Measurements from ENCODE around the gene IRS1.

Gene IRS1

DNA sequence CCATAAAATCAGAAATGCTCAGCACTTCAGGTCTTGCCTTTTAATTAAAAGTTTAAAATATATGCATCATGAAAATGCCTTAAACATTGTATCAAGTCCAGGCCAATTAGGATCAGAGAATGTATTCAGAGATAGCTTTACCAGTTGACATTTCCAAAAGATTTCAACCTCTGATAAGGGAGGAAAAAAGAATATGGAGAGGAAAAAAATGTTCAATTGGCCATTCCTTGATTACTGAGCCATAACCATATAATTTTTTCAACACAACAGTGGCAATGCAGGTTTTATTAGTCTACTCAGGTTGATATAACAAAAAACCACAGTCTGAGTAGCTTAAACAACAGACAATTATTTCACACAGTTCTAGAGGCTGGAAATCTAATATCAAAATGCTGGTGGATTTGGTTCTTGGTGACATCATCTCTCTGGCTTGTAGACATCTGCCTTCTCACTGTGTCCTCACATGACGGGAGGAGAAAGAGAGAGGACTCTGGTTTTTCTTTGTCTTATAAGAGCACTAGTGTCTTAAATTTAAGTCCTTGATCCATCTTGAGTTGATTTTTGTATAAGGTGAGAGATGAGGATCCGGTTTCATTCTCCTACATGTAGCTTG lies 111.9 kb downstream of the IRS1 start:
- TF ChIP-seq, protein P1, sequence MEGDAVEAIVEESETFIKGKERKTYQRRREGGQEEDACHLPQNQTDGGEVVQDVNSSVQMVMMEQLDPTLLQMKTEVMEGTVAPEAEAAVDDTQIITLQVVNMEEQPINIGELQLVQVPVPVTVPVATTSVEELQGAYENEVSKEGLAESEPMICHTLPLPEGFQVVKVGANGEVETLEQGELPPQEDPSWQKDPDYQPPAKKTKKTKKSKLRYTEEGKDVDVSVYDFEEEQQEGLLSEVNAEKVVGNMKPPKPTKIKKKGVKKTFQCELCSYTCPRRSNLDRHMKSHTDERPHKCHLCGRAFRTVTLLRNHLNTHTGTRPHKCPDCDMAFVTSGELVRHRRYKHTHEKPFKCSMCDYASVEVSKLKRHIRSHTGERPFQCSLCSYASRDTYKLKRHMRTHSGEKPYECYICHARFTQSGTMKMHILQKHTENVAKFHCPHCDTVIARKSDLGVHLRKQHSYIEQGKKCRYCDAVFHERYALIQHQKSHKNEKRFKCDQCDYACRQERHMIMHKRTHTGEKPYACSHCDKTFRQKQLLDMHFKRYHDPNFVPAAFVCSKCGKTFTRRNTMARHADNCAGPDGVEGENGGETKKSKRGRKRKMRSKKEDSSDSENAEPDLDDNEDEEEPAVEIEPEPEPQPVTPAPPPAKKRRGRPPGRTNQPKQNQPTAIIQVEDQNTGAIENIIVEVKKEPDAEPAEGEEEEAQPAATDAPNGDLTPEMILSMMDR (IDR thresholded peaks at IDR 0.05; ENCODE audit: low read depth, low read length) = no peak
- H3K4me3 ChIP-seq (replicated peaks in 1 of 2; ENCODE audit: low read depth in 2 of 2, low read length in 2 of 2) = no peak overlapping the region
- DNase-seq (ENCODE audit: low read depth in 2 of 2) = peak in 1 of 2 donors; percentile 43

DNA sequence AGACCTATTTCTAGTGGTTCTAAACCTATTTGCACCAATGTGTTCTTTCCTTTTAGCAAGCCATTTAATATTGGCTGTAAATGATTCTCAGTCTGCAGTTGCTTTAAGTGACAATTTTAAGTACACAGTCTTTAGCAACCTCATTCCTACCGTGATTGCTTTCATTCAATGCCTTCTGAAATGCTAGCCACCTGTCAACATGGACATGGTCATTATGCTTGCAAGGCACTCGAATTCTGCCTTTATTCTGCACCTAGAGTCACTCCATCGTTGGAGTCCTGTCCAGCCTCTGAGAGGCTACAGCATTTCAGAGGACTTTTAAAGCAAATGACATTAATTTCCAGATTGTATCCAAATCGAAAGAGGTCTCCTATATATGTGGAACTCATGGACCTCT lies 115.1 kb downstream of the IRS1 start:
- no peak for DNase-seq (ENCODE audit: low read depth in 2 of 2)

DNA sequence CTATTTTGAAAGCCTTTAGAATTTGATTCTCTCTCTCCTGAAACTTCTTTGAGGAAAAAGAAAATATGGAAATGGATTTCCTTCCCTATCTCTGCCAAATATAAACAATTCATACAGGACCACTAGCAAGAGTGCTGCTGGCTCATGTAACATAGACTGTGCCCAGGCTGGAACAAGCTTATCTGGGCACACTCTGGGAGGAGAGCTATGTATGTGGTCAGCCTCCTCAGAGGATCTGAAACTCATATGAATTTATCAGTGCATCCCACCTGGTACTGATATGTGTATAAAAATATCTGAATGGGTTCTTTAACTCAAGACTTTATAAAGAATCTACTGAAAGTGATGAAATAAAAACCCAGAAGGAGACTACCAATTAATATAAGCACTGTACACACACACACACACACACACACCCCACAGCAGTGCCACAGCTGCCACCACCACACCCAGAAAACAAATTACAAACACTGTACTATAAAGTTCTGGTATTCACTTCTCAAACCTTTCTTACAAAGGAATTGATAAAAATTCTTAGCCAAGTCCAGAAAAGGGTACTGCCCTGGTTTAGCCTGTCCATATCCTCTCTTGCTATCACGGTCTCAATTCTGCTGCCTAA lies 115.6 kb downstream of the IRS1 start:
- no peak overlapping the region for H3K4me3 ChIP-seq (replicated peaks in 1 of 2; ENCODE audit: low read depth in 2 of 2, low read length in 2 of 2)
- TF ChIP-seq, protein P1 (IDR thresholded peaks at IDR 0.05; ENCODE audit: low read depth, low read length) = no peak
- DNase-seq (ENCODE audit: low read depth in 2 of 2) = no peak

More for the DNA sequence above, 115.1 kb downstream of the IRS1 start:
- H3K4me3 ChIP-seq (replicated peaks in 1 of 2; ENCODE audit: low read depth in 2 of 2, low read length in 2 of 2) = no peak overlapping the region
- TF ChIP-seq, protein P1 (IDR thresholded peaks at IDR 0.05; ENCODE audit: low read depth, low read length) = no peak

DNA sequence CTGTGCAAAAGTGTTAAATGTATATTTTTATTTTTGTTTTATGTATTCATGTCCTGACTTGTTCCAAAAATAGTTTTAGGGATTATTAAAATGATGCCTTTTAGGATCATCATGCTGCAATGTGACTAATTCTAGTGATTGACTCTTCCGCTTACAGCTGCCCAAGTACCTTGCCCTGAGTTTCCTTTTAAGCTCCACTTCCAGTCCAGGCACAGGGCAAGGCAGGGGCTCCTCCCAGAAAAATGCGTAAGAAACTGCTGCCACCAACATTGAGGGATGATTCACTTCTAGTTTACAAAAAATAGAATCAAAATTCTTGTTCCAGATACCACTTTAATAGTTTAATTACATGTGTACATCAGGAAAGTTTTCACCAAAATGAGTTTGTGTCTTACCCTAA lies 116.4 kb downstream of the IRS1 start:
- TF ChIP-seq, protein P1 (IDR thresholded peaks at IDR 0.05; ENCODE audit: low read depth, low read length) = no peak
- peak; percentile 42 to 71 for DNase-seq (ENCODE audit: low read depth in 2 of 2)
- no peak overlapping the region for H3K4me3 ChIP-seq (replicated peaks in 1 of 2; ENCODE audit: low read depth in 2 of 2, low read length in 2 of 2)

All from cardiac fibroblast (primary cell).